Kidney tubule cell (primary cell): ENCODE data around the gene SF3B1.
"Not testable (repeated sequence)": the region's sequence is repeated elsewhere in the genome, so short reads cannot be mapped to it uniquely, and the experiment has no call there.

ENCODE experiments used
- DNase-seq: peaks from one replicate; pipeline ENCODE4 v3.0.0-alpha.2; 2018; ENCODE audit warnings: low spot score

SF3B1 gene

GRCh38 chr2:197378494-197379307, 56.1 kb downstream of the SF3B1 start:
- DNase-seq: peak; percentile 64

GRCh38 chr2:197378086-197378485, 56.7 kb downstream of the SF3B1 start:
- no peak for DNase-seq

GRCh38 chr2:197377670-197378069, 57.2 kb downstream of the SF3B1 start:
- no peak for DNase-seq

GRCh38 chr2:197372592-197372991, 62.2 kb downstream of the SF3B1 start:
- DNase-seq: no peak

GRCh38 chr2:197370664-197371063, 64.2 kb downstream of the SF3B1 start:
- not testable (repeated sequence) for DNase-seq

- no peak for DNase-seq
Measured at GRCh38 chr2:197369933-197370320, 64.9 kb downstream of the SF3B1 start.

- no peak for DNase-seq
Measured at GRCh38 chr2:197369228-197369932, 65.4 kb downstream of the SF3B1 start.

- DNase-seq: no peak
Measured at GRCh38 chr2:197368412-197368811, 66.4 kb downstream of the SF3B1 start.

- no peak for DNase-seq
Measured at GRCh38 chr2:197363998-197364397, 70.8 kb downstream of the SF3B1 start.

GRCh38 chr2:197360744-197361156, 74.1 kb downstream of the SF3B1 start:
- DNase-seq: peak; percentile 64

- no peak for DNase-seq
Measured at GRCh38 chr2:197359859-197360258, 75.0 kb downstream of the SF3B1 start.

GRCh38 chr2:197358931-197359330, 75.9 kb downstream of the SF3B1 start:
- peak; percentile 52 for DNase-seq

GRCh38 chr2:197357986-197358385, 76.8 kb downstream of the SF3B1 start:
- no peak for DNase-seq

GRCh38 chr2:197356136-197356535, 78.7 kb downstream of the SF3B1 start:
- no peak for DNase-seq

GRCh38 chr2:197354169-197354558, 80.7 kb downstream of the SF3B1 start:
- DNase-seq: no peak

- no peak for DNase-seq
Measured at GRCh38 chr2:197353393-197354168, 81.2 kb downstream of the SF3B1 start.

- no peak for DNase-seq
Measured at GRCh38 chr2:197349699-197350098, 85.1 kb downstream of the SF3B1 start.

- no peak for DNase-seq
Measured at GRCh38 chr2:197348721-197349360, 86.0 kb downstream of the SF3B1 start.

GRCh38 chr2:197345846-197346370, 88.9 kb downstream of the SF3B1 start:
- peak; percentile 48 for DNase-seq

- not testable (repeated sequence) for DNase-seq
Measured at GRCh38 chr2:197343968-197344367, 90.9 kb downstream of the SF3B1 start.

GRCh38 chr2:197340591-197340990, 94.2 kb downstream of the SF3B1 start:
- no peak for DNase-seq
